H1 (cell line): ENCODE results near the gene EPS8. TPM values are rescaled to one million over a fixed set of nuclear protein-coding genes. Genes with fewer than 3 reads are reported as not detected.

Source experiments
- CTCF ChIA-PET: fragments of 300-600 bp; sonication (Branson Sonifier 250); formaldehyde crosslinking; loops from one replicate; lab custom pipeline; 2021; ENCODE audit not compliant: partially characterized antibody; lab: Charles Lee
- POLR2A ChIA-PET: fragments of 300-600 bp; sonication (Branson Sonifier 250); formaldehyde crosslinking; loops from one replicate; lab custom pipeline; 2021; ENCODE audit warnings: inconsistent platforms; ENCODE audit not compliant: partially characterized antibody; lab: Charles Lee
- DNase-seq, 2 experiments: peaks; one replicate each; pipeline versions ENCODE4 v3.0.0 to v3.0.0-alpha.2; 2010 to 2022; ENCODE audit warnings: low spot score in 2 of 2, low read depth in 1 of 2, mixed read lengths in 1 of 2
- FAIRE-seq: peaks from 2 replicates; lab custom pipeline; 2011; peaks lifted over from hg19 to GRCh38; lab: Jason Lieb, UNC
- H2AFZ ChIP-seq: 2 replicates; pipeline ENCODE4 v1.8.1; 2012; ENCODE audit warnings: low read length, inconsistent platforms
- H2AK5ac ChIP-seq: 2 replicates; pipeline ENCODE4 v1.6.1; 2013; ENCODE audit warnings: low read depth, low read length
- H2BK120ac ChIP-seq: replicated peaks from 2 replicates; pipeline ENCODE3; 2013; ENCODE audit warnings: low read depth, low read length, inconsistent platforms
- H2BK12ac ChIP-seq: 2 replicates; pipeline ENCODE4 v1.6.1; 2013; ENCODE audit warnings: low read depth, low read length
- H2BK15ac ChIP-seq: 2 replicates; pipeline ENCODE4 v1.6.1; 2013; ENCODE audit warnings: low read length
- H2BK20ac ChIP-seq: 2 replicates; pipeline ENCODE4 v1.6.1; 2013; ENCODE audit warnings: low read length
- H2BK5ac ChIP-seq: 2 replicates; pipeline ENCODE4 v1.6.1; 2013; ENCODE audit warnings: low read depth, low read length
- H3K14ac ChIP-seq: 2 replicates; pipeline ENCODE4 v1.6.1; 2013; ENCODE audit warnings: inconsistent platforms; ENCODE audit not compliant: insufficient read length
- H3K18ac ChIP-seq: 2 replicates; pipeline ENCODE4 v1.6.1; 2013; ENCODE audit warnings: low read length; ENCODE audit errors: extremely low read depth
- H3K23ac ChIP-seq: 2 replicates; pipeline ENCODE4 v1.6.1; 2013; ENCODE audit warnings: inconsistent platforms; ENCODE audit not compliant: insufficient read length
- H3K23me2 ChIP-seq: 2 replicates; pipeline ENCODE4 v1.6.1; 2013; ENCODE audit warnings: low read depth, low read length
- H3K27ac ChIP-seq: 2 replicates; pipeline ENCODE4 v1.6.1; 2011; ENCODE audit warnings: low read depth, low read length, inconsistent platforms
- H3K27me3 ChIP-seq, 4 experiments: replicated peaks in 1 of 4; 1 replicate in 1 of 4; 2 replicates in 3 of 4; pipeline versions ENCODE4 v1.6.1 to v1.8.1; 2011 to 2013; ENCODE audit warnings: low read length in 3 of 4, mild to moderate bottlenecking in 3 of 4, inconsistent platforms in 2 of 4, mixed read lengths in 2 of 4, moderate library complexity in 1 of 4; ENCODE audit not compliant: control insufficient read depth in 3 of 4, insufficient read depth in 3 of 4; ENCODE audit errors: extremely low read depth in 1 of 4
- H3K36me3 ChIP-seq, 4 experiments: 2 replicates each; pipeline versions ENCODE4 v1.6.1 to v1.8.1; 2011 to 2013; ENCODE audit warnings: mild to moderate bottlenecking in 4 of 4, low read length in 3 of 4, moderate library complexity in 2 of 4, control low read depth in 1 of 4, inconsistent platforms in 1 of 4; ENCODE audit not compliant: insufficient read depth in 4 of 4, control insufficient read depth in 2 of 4
- H3K4ac ChIP-seq: replicated peaks from 2 replicates; pipeline ENCODE3; 2013; ENCODE audit warnings: low read length, low read depth, mixed read lengths, inconsistent platforms; ENCODE audit not compliant: insufficient read length
- H3K4me1 ChIP-seq, 4 experiments: replicated peaks in 1 of 4; 1 replicate in 1 of 4; 2 replicates in 3 of 4; pipeline versions ENCODE4 v1.6.1 to v1.8.1; 2011 to 2013; ENCODE audit warnings: low read length in 3 of 4, inconsistent platforms in 2 of 4, mixed read lengths in 1 of 4; ENCODE audit not compliant: insufficient read depth in 4 of 4, control insufficient read depth in 3 of 4
- H3K4me2 ChIP-seq, 2 experiments: 2 replicates each; pipeline versions ENCODE4 v1.6.1 to v1.8.1; 2011 to 2013; ENCODE audit warnings: low read depth in 2 of 2, low read length in 2 of 2, control low read depth in 1 of 2, inconsistent platforms in 1 of 2, mild to moderate bottlenecking in 1 of 2; ENCODE audit not compliant: insufficient read depth in 1 of 2
- H3K4me3 ChIP-seq, 4 experiments: fragments of 200-600, 300-600 bp in 1 of 4; sonication (generic), shearing (Covaris generic), sonication (Bioruptor Twin) in 1 of 4; 2 replicates each; pipeline versions ENCODE4 v1.5.1 to v1.8.1; 2011 to 2016; ENCODE audit warnings: low read length in 4 of 4, low read depth in 3 of 4, control low read depth in 2 of 4, inconsistent platforms in 2 of 4, mild to moderate bottlenecking in 2 of 4, mixed read lengths in 1 of 4, moderate library complexity in 1 of 4; ENCODE audit not compliant: insufficient read depth in 2 of 4; ENCODE audit errors: extremely low read depth in 1 of 4
- H3K56ac ChIP-seq: replicated peaks from 2 replicates; pipeline ENCODE3; 2013; ENCODE audit warnings: low read depth, mild to moderate bottlenecking, mixed read lengths, low read length, inconsistent platforms; ENCODE audit not compliant: insufficient read length
- H3K79me1 ChIP-seq: 2 replicates; pipeline ENCODE4 v1.6.1; 2013; ENCODE audit warnings: low read depth, low read length, control low read depth
- H3K79me2 ChIP-seq, 2 experiments: 2 replicates each; pipeline versions ENCODE4 v1.6.1 to v1.8.1; 2012 to 2013; ENCODE audit warnings: low read length in 2 of 2, mild to moderate bottlenecking in 2 of 2, inconsistent platforms in 1 of 2; ENCODE audit not compliant: insufficient read depth in 2 of 2, control insufficient read depth in 1 of 2
- H3K9ac ChIP-seq, 4 experiments: replicated peaks in 1 of 4; 1 replicate in 1 of 4; 2 replicates in 3 of 4; pipeline versions ENCODE4 v1.6.1 to v1.8.1; 2011 to 2013; ENCODE audit warnings: low read depth in 3 of 4, low read length in 3 of 4, control low read depth in 2 of 4, mild to moderate bottlenecking in 2 of 4, moderate library complexity in 2 of 4, inconsistent platforms in 1 of 4; ENCODE audit errors: extremely low read depth in 1 of 4
- H3K9me3 ChIP-seq, 2 experiments: 2 replicates each; pipeline versions ENCODE4 v1.6.1 to v1.8.1; 2012 to 2013; ENCODE audit warnings: mild to moderate bottlenecking in 2 of 2, moderate library complexity in 2 of 2, control low read depth in 1 of 2, inconsistent platforms in 1 of 2, low read depth in 1 of 2, low read length in 1 of 2, mixed read lengths in 1 of 2; ENCODE audit not compliant: insufficient read depth in 2 of 2
- H4K20me1 ChIP-seq, 2 experiments: replicated peaks in 1 of 2; 2 replicates each; pipeline versions ENCODE3 to v1.8.1; 2011 to 2013; ENCODE audit warnings: inconsistent platforms in 2 of 2, low read length in 2 of 2, mild to moderate bottlenecking in 1 of 2; ENCODE audit not compliant: insufficient read depth in 2 of 2, control insufficient read depth in 1 of 2
- H4K5ac ChIP-seq: 2 replicates; pipeline ENCODE4 v1.6.1; 2013; ENCODE audit warnings: low read length, low read depth, mixed read lengths, inconsistent platforms; ENCODE audit not compliant: insufficient read length
- H4K8ac ChIP-seq: 2 replicates; pipeline ENCODE4 v1.8.0; 2013; ENCODE audit warnings: mild to moderate bottlenecking, moderate library complexity, low read length, inconsistent platforms; ENCODE audit not compliant: insufficient read depth; ENCODE audit errors: extremely low read depth
- H4K91ac ChIP-seq: replicated peaks from 2 replicates; pipeline ENCODE3; 2013; ENCODE audit warnings: low read length, mixed read lengths, inconsistent platforms; ENCODE audit not compliant: insufficient read length
- ATF3 ChIP-seq: IDR thresholded peaks from 2 replicates; pipeline ENCODE4 v1.6.1; 2011; ENCODE audit warnings: low read depth, mild to moderate bottlenecking, low read length; ENCODE audit not compliant: insufficient read depth
- CBX5 ChIP-seq: fragments of 300-800, 300-1000 bp; sonication (generic); IDR thresholded peaks from 2 replicates; pipeline ENCODE4 v1.7.1; 2016; ENCODE audit warnings: antibody characterized with exemption, low read length, low read depth
- GABPA ChIP-seq: IDR thresholded peaks from 2 replicates; pipeline ENCODE4 v1.6.1; 2011; ENCODE audit warnings: mild to moderate bottlenecking, low read length, moderate library complexity, borderline replicate concordance; ENCODE audit not compliant: insufficient read depth
- RXRA ChIP-seq: IDR thresholded peaks from 2 replicates; pipeline ENCODE4 v1.6.1; 2011; ENCODE audit warnings: low read depth, mild to moderate bottlenecking, low read length, moderate library complexity; ENCODE audit not compliant: insufficient read depth
- SP4 ChIP-seq: IDR thresholded peaks from 2 replicates; pipeline ENCODE4 v1.6.1; 2012; ENCODE audit warnings: low read length, inconsistent platforms
- WGBS, 2 experiments: shearing (Covaris generic) in 1 of 2; methylation state at CpG; one replicate each; pipeline versions ENCODE4 v1.1.6 to v1.1.7; 2013 to 2015; ENCODE audit warnings: low lambda C conversion rate in 2 of 2, mixed read lengths in 2 of 2, inconsistent platforms in 1 of 2, low coverage in 1 of 2, missing lambda C conversion rate in 1 of 2; ENCODE audit not compliant: insufficient replicate concordance in 2 of 2, insufficient coverage in 1 of 2, insufficient read length in 1 of 2; ENCODE audit errors: extremely low coverage in 1 of 2, missing lambda C conversion rate in 1 of 2; 5-methylcytosine and 5-hydroxymethylcytosine counted together
- polyA plus RNA-seq, 7 experiments: library from polyadenylated mRNA; depleted of rRNA in 3 of 7; stranded (reverse) in 5 of 7; unstranded in 2 of 7; fragments of >200 nt in 5 of 7; fragments of 200-250 nt in 2 of 7; gene quantifications; 1 replicate in 5 of 7; 2 replicates in 1 of 7; 4 replicates in 1 of 7; pipeline versions ENCODE4 v1.2.1 to v1.2.3, GENCODE V29; 2011 to 2013; ENCODE audit warnings: missing spikeins in 2 of 7, mixed read lengths in 2 of 7
- total RNA-seq: library from RNA; stranded (reverse); fragmentation: NEBNext Ultra II Directional; extraction: Animal tissue kit (Norgen Biotek cat#: 25700); gene quantifications from 2 replicates; pipeline ENCODE4 v1.2.1, GENCODE V29; 2021

The EPS8 gene
- total and polyA plus RNA-seq, 2 of the 8 experiments (the other 6 are each of a cell fraction or from before 2014, with no cell fraction given): 3.0 to 4.6 TPM

- H3K14ac ChIP-seq: no peak overlapping the region
- H2BK20ac ChIP-seq: no peak overlapping the region
- ChIA-PET CTCF (interaction anchor here (1.2 to 1.9 kb wide), 4 partner anchors 9 to 128 kb away, joined by 3 to 7 read pairs (median 3); no protein-coding TSS in a partner anchor), POLR2A (no interaction called here)
- no peaks in the 10 kb centered on the region for H3K36me3 ChIP-seq
- no peak overlapping the region for H2AK5ac ChIP-seq
- H4K8ac ChIP-seq: no peak overlapping the region
- no peaks in the 10 kb centered on the region for H3K23me2 ChIP-seq
- DNase-seq: no peak
- H3K18ac ChIP-seq: no peak overlapping the region
- no peaks in the 10 kb centered on the region for H3K79me1 ChIP-seq
- H3K23ac ChIP-seq: no peak overlapping the region
- H3K27ac ChIP-seq: no peak overlapping the region
- H3K4me3 ChIP-seq: no peak overlapping the region
- H2BK12ac ChIP-seq: no peak overlapping the region
- no peak for FAIRE-seq
- H3K9ac ChIP-seq: no peak overlapping the region
- no peaks in the 10 kb centered on the region for H4K20me1 ChIP-seq
- H3K4ac ChIP-seq: no peak overlapping the region
- no peak overlapping the region for H2BK15ac ChIP-seq
- H2BK5ac ChIP-seq: no peak overlapping the region
- H4K5ac ChIP-seq: no peak overlapping the region
- H2AFZ ChIP-seq: no peak overlapping the region
- H4K91ac ChIP-seq: no peak overlapping the region
- no peak overlapping the region for H2BK120ac ChIP-seq
- H3K4me1 ChIP-seq: peaks cover 0 to 5% (median 0%) of the 10 kb centered on the region in 4 experiments; a peak in 2 of 7 replicates
- no peak overlapping the region for H3K56ac ChIP-seq
- TF ChIP-seq GABPA (no peak), SP4 (no peak), CBX5 (no peak), RXRA (no peak), ATF3 (no peak)
- no peaks in the 10 kb centered on the region for H3K79me2 ChIP-seq
- WGBS, 2 experiments: 95% methylated on average over 1 of the region's 1 CpG; no CpG with 5 or more reads in 1 of the 2 experiments
- H3K27me3 ChIP-seq: no peaks in the 10 kb centered on the region
- H3K9me3 ChIP-seq: no peaks in the 10 kb centered on the region
- H3K4me2 ChIP-seq: no peak overlapping the region
Measured at GRCh38 chr12:15712160-15712559, 77.0 kb downstream of the EPS8 start.
